Loucy (cell line): ENCODE results near the gene CNKSR3.

ENCODE experiments used
- H2AFZ ChIP-seq: fragments of 200-600 bp; sonication (generic); 2 replicates; pipeline ENCODE4 v1.6.0; 2016; ENCODE audit warnings: antibody characterized with exemption, mild to moderate bottlenecking, low read length, moderate library complexity
- H3F3A ChIP-seq: fragments of 200-600 bp; 2 replicates; pipeline ENCODE4 v1.6.0; 2016; ENCODE audit warnings: antibody characterized with exemption, low read depth, mild to moderate bottlenecking
- H3K27me3 ChIP-seq: fragments of 200-600 bp; sonication (generic); 2 replicates; pipeline ENCODE4 v1.6.1; 2014; ENCODE audit warnings: low read length, mild to moderate bottlenecking; ENCODE audit not compliant: insufficient read depth, poor library complexity, severe bottlenecking
- H3K36me3 ChIP-seq: fragments of 200-600 bp; sonication (generic); 2 replicates; pipeline ENCODE4 v1.6.1; 2016; ENCODE audit warnings: low read length; ENCODE audit not compliant: insufficient read depth
- H3K4me1 ChIP-seq: fragments of 200-600 bp; sonication (generic); 2 replicates; pipeline ENCODE4 v1.5.1; 2014; ENCODE audit warnings: low read length, mild to moderate bottlenecking; ENCODE audit not compliant: insufficient read depth, poor library complexity, severe bottlenecking
- H3K4me2 ChIP-seq: fragments of 200-600 bp; sonication (generic); 2 replicates; pipeline ENCODE4 v1.6.0; 2014; ENCODE audit warnings: antibody characterized with exemption, low read length, low read depth, mild to moderate bottlenecking; ENCODE audit not compliant: poor library complexity, severe bottlenecking
- H3K4me3 ChIP-seq: fragments of 200-600 bp; sonication (generic); 2 replicates; pipeline ENCODE4 v1.5.1; 2014; ENCODE audit warnings: low read length, mild to moderate bottlenecking, mixed read lengths; ENCODE audit not compliant: poor library complexity, severe bottlenecking
- H3K79me2 ChIP-seq: fragments of 200-600 bp; sonication (generic); 2 replicates; pipeline ENCODE4 v1.6.1; 2014; ENCODE audit warnings: low read length; ENCODE audit not compliant: insufficient read depth
- H3K9ac ChIP-seq: fragments of 200-600 bp; sonication (generic); 2 replicates; pipeline ENCODE4 v1.6.0; 2014; ENCODE audit warnings: mild to moderate bottlenecking, low read depth, low read length, moderate library complexity; ENCODE audit not compliant: poor library complexity, severe bottlenecking
- H3K9me2 ChIP-seq: fragments of 200-600 bp; sonication (generic); replicated peaks from 2 replicates; pipeline ENCODE4 v1.6.1; 2016; ENCODE audit warnings: low read depth, low read length, mixed read lengths
- H3K9me3 ChIP-seq: fragments of 200-600 bp; sonication (generic); 2 replicates; pipeline ENCODE4 v1.6.1; 2014; ENCODE audit warnings: mild to moderate bottlenecking, antibody characterized with exemption, low read length, low read depth; ENCODE audit not compliant: insufficient read depth
- H4K20me1 ChIP-seq: fragments of 200-600 bp; sonication (generic); 2 replicates; pipeline ENCODE4 v1.6.0; 2014; ENCODE audit warnings: antibody characterized with exemption, low read length, mild to moderate bottlenecking; ENCODE audit not compliant: insufficient read depth, poor library complexity, severe bottlenecking
- CTCF ChIP-seq: fragments of 200-600 bp; sonication (generic); conservative IDR thresholded peaks from 2 replicates; pipeline ENCODE4 v1.5.1; 2014; ENCODE audit warnings: mild to moderate bottlenecking, antibody characterized with exemption, low read length
- EZH2phosphoT487 ChIP-seq: fragments of 200-600 bp; IDR thresholded peaks from 2 replicates; pipeline ENCODE4 v1.6.1; 2018; ENCODE audit warnings: antibody characterized with exemption, mild to moderate bottlenecking, moderate library complexity, borderline replicate concordance

The CNKSR3 gene

GRCh38 chr6:154435400-154435945, 75.0 kb downstream of the CNKSR3 start:
- Histone ChIP-seq H3K4me2 (no peak overlapping the region), H3K79me2 (no peaks in the 10 kb centered on the region), H3K36me3 (no peaks in the 10 kb centered on the region), H3K27me3 (no peaks in the 10 kb centered on the region), H3F3A (no peaks in the 10 kb centered on the region), H3K4me1 (peaks cover 4% of the 10 kb centered on the region), H3K9me2 (no peaks in the 10 kb centered on the region), H3K9ac (no peak overlapping the region), H4K20me1 (no peaks in the 10 kb centered on the region), H2AFZ (no peak overlapping the region), H3K9me3 (no peaks in the 10 kb centered on the region), H3K4me3 (no peak overlapping the region)
- TF ChIP-seq CTCF: no peak
- TF ChIP-seq EZH2phosphoT487: no peak

DNA sequence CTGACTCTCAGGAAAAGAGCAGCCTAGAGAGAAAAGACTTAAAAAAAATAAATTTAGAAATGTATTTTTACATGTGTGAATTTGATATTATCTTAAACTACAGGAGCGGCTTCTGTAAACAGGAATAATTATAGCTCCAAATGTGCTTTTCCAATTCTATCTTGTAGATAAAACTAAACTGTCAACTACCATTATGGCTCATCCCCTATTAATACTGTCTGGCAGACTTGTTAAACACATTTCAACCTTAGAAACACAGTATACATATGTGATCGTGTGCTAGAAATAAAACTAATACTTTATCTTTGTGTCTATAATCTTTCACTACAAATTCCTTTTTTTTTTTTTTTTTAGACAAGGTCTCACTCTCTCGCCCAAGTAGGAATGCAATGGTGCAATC, 75.8 kb downstream of the CNKSR3 start:
- no peaks in the 10 kb centered on the region for H3K9me3 ChIP-seq
- no peak for TF ChIP-seq EZH2phosphoT487
- TF ChIP-seq CTCF: no peak
- no peaks in the 10 kb centered on the region for H3K9me2 ChIP-seq
- no peak overlapping the region for H3K4me3 ChIP-seq
- H3K4me1 ChIP-seq: peaks cover 4% of the 10 kb centered on the region
- H3K79me2 ChIP-seq: no peaks in the 10 kb centered on the region
- no peak overlapping the region for H3K9ac ChIP-seq
- H2AFZ ChIP-seq: no peak overlapping the region
- no peaks in the 10 kb centered on the region for H3K36me3 ChIP-seq
- no peaks in the 10 kb centered on the region for H3K27me3 ChIP-seq
- H4K20me1 ChIP-seq: no peaks in the 10 kb centered on the region
- H3F3A ChIP-seq: no peaks in the 10 kb centered on the region
- H3K4me2 ChIP-seq: no peak overlapping the region

GRCh38 chr6:154433477-154434241, 76.8 kb downstream of the CNKSR3 start:
- Histone ChIP-seq H3K79me2 (no peaks in the 10 kb centered on the region), H4K20me1 (no peaks in the 10 kb centered on the region), H3K4me3 (no peak overlapping the region), H3K9me3 (no peaks in the 10 kb centered on the region), H3K9me2 (no peaks in the 10 kb centered on the region), H3K27me3 (no peaks in the 10 kb centered on the region), H3K4me2 (no peak overlapping the region), H3K9ac (no peak overlapping the region), H3K36me3 (no peaks in the 10 kb centered on the region), H3K4me1 (peaks cover 4% of the 10 kb centered on the region), H3F3A (no peaks in the 10 kb centered on the region), H2AFZ (no peak overlapping the region)
- TF ChIP-seq EZH2phosphoT487 (no peak), CTCF (no peak)
